NOMO-1 (cell line): ENCODE measurements around the gene GNG14.
"Not testable (repeated sequence)": the region's sequence is repeated elsewhere in the genome, so short reads cannot be mapped to it uniquely, and the experiment has no call there.

Source experiments
- DNase-seq, 2 experiments: peaks; one replicate each; lab custom pipeline; 2025; ENCODE audit not compliant: unreplicated experiment in 2 of 2; lab: John Stamatoyannopoulos, UW

GNG14 gene

GRCh38 chr19:12695096-12695495 lies 7.3 kb downstream of the GNG14 start:
- DNase-seq = no peak

GRCh38 chr19:12695514-12695913 lies 7.7 kb downstream of the GNG14 start:
- DNase-seq = no peak

- no peak for DNase-seq
Measured at GRCh38 chr19:12695997-12696365, 8.2 kb downstream of the GNG14 start.

- peak; percentile 89 to 96 for DNase-seq
Measured at GRCh38 chr19:12696366-12697335, 8.9 kb downstream of the GNG14 start, which contains the start of gene FBXW9. Gene FBXW9, minus strand, starts transcription at chr19:12696631. Its CDS starts 50 bp downstream, at chr19:12696581.

GRCh38 chr19:12697425-12697824 lies 9.6 kb downstream of the GNG14 start:
- not testable (repeated sequence) for DNase-seq

- no peak for DNase-seq
Measured at GRCh38 chr19:12698138-12698537, 10.3 kb downstream of the GNG14 start.

- no peak for DNase-seq
Measured at GRCh38 chr19:12701596-12702282, 13.9 kb downstream of the GNG14 start.

GRCh38 chr19:12703046-12703445 lies 15.2 kb downstream of the GNG14 start:
- peak in 1 of 2 experiments; percentile 5 for DNase-seq

- no peak for DNase-seq
Measured at GRCh38 chr19:12705169-12705568, 17.4 kb downstream of the GNG14 start.

- no peak for DNase-seq
Measured at GRCh38 chr19:12705654-12706331, 18.0 kb downstream of the GNG14 start.

- DNase-seq = no peak
Measured at GRCh38 chr19:12706332-12706718, 18.5 kb downstream of the GNG14 start.

GRCh38 chr19:12708641-12709040 lies 20.8 kb downstream of the GNG14 start:
- DNase-seq = no peak

- DNase-seq = no peak
Measured at GRCh38 chr19:12711187-12711586, 23.4 kb downstream of the GNG14 start.

- not testable (repeated sequence) for DNase-seq
Measured at GRCh38 chr19:12712077-12712476, 24.3 kb downstream of the GNG14 start.

GRCh38 chr19:12713304-12713703 lies 25.5 kb downstream of the GNG14 start:
- DNase-seq = not testable (repeated sequence)

- DNase-seq = no peak
Measured at GRCh38 chr19:12715102-12715501, 27.3 kb downstream of the GNG14 start.

GRCh38 chr19:12715929-12716328 lies 28.1 kb downstream of the GNG14 start:
- no peak for DNase-seq

GRCh38 chr19:12720296-12720695 lies 32.5 kb downstream of the GNG14 start:
- DNase-seq = no peak

- DNase-seq = peak in 1 of 2 experiments; percentile 2
Measured at GRCh38 chr19:12720851-12721655, 33.3 kb downstream of the GNG14 start.
